Embryonic facial prominence (tissue), 1 donor: ENCODE results near the gene PTPRN2.

Experiments used
- DNase-seq: peaks from one replicate; pipeline ENCODE4 v3.0.0-alpha.2; 2016; ENCODE audit errors: extremely low spot score

Gene PTPRN2

GRCh38 chr7:157818701-157819454, 768.7 kb downstream of the PTPRN2 start:
- DNase-seq = no peak

DNA sequence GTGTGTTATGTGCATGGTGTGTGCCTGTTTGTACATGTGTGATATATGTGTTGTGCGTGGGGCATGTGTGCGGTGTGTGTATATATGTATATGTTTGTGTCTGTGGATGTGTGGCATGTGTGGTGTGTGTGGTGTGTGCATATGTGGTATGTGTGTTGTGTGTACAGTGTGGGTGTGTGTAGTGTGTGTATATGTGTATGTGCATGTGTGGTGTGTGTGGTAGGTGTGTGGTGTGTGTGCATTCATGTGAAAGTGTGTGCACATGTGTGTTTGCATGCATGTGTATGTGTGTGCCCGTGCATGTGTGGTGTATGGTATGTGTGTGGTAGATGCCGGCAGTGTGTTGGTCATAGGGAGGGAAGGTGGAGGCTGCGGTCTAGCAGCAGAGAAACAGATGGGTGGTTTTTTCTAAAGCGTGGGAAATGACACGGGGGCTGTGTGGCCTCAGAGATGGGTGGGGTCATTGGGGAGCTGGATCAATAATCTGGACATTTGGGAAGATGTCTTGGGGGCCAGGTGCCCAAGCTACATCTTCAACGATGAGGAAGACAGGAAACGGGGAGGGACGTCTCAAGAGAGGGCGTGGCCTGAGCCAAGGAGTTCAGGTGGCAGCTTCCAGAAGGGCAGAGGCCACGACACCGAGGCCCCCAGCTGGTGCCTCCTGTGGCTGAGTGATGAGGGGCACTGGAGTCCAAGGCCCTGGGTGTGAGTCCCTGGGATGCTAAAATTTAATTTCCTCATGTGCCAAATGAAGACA, 769.5 kb downstream of the PTPRN2 start:
- no peak for DNase-seq

DNA sequence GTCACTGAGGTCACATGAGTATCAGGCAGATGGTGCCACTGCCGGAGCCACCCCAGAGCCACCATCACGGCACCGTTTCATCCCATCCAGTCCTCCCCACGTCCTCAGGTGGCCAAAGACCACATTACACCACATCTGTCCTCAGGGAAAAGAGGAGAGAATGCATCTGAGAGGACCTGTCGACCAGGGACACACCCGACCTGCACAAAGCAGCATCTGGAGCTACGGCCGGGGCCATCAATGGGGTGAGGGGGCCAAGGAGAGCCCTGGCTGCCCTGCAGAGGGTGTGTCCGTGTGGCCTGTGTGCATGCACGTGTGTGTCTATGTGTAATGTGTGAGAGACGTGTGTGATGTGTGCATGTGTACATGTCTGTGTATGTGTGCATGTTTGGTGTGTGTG, 770.2 kb downstream of the PTPRN2 start:
- DNase-seq = no peak

- DNase-seq = no peak
These were observed 770.9 kb downstream of the PTPRN2 start for GRCh38 chr7:157816526-157817250.

DNA sequence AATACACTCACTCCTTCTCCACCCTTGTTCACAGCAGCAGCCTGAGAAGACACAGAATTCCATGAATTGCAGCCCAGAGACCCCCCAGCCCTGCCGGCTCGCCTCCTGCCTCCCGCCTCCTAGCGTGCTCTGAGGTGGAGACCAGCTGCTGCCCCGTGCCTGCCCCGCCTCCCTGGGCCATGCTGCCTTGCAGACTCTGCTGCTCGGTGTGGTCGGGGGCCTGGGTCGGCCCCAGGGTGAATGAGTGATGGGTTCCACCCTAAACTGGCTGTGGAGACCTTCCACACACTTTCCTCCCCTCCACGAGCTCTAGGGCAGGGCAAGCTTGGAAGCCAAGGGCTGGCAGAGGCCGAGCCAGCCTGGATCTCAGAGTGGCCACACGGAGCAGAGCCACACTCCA, 771.5 kb downstream of the PTPRN2 start:
- DNase-seq = no peak

GRCh38 chr7:157815706-157816022, 772.0 kb downstream of the PTPRN2 start:
- DNase-seq = no peak

DNA sequence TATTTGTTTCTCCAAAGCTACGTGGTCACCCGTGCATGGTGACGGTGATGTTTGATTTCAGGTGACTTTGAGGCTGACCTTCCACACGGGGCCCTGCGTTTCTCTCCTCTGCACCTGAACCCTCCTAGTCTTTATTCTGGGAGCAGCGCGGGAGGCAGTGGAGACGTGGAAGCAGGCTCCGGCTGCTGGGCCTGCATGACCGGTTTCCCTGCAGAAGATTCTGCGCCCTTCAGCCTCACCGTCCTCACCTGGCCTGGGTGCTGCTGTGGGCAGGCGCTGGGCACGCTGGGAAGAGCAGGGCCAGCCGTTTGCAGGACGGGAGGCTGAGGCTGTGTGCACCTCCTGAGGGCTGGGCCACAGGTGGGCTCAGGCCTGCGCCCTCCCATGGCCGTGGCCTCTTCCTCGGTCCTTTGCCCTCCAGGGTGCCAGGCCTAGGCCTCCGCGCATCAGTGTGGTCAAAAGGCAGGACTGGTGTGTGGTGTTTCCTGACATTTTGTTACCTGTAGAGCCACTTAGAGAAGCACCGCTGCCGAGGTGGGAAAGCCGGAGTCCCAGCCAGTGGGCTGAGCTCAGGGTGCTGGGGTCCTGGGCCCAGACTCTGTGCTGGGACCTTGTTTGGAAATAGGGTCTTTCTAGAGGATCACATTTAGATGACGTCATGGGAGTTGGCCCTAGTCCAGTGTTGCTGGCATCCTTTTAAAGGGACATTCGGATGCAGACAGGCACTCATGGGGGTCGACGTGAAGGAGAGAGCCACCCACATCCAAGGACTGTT, 772.5 kb downstream of the PTPRN2 start:
- DNase-seq = no peak

DNA sequence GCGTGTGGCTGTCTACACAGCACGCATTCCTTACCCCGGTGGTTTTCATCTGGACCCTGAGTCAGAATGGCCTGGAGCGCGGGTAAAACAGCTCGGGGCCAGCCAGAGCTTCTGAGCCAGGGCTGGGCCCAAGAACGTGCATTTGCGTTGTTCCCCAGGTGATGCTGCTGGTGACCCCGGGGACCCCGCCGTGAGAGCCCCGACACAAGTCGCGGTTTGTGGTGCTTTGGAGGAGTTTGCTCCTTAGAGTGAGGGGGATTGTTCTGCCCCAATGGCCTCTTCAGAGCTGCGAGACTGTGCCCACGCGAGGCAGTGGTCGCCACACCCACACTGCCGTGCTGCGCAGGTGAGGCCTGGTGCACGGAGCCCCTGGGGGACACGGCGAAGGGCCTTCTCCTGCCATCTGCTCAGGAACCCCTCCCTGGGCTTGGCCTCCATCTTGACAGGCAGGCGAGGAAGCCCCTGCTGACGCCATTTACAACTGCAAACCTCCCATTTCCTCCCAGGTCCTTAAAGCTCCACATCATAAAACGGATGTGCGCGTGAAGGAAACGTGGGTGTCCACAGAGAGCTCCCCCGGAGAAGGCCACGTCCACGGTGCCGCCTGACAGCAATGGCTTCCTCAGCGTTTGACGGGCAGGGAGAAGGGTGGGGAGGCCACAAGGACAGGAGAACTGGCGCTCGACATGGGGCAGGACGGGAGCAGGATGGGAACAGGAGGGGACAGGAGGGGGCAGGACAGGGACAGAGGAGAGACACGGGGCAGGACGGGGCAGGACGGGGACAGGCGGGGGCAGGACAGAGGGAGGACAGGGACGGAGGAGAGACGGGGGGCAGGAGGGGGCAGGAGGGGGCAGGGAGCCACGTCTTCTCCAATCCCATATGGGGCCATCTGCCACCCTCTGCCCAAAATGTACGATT, 773.6 kb downstream of the PTPRN2 start:
- no peak for DNase-seq

- no peak for DNase-seq
These were observed 774.6 kb downstream of the PTPRN2 start for GRCh38 chr7:157813053-157813452.

- DNase-seq = no peak
These were observed 775.7 kb downstream of the PTPRN2 start for GRCh38 chr7:157811946-157812345.

GRCh38 chr7:157809863-157810851, 777.5 kb downstream of the PTPRN2 start:
- no peak for DNase-seq

DNA sequence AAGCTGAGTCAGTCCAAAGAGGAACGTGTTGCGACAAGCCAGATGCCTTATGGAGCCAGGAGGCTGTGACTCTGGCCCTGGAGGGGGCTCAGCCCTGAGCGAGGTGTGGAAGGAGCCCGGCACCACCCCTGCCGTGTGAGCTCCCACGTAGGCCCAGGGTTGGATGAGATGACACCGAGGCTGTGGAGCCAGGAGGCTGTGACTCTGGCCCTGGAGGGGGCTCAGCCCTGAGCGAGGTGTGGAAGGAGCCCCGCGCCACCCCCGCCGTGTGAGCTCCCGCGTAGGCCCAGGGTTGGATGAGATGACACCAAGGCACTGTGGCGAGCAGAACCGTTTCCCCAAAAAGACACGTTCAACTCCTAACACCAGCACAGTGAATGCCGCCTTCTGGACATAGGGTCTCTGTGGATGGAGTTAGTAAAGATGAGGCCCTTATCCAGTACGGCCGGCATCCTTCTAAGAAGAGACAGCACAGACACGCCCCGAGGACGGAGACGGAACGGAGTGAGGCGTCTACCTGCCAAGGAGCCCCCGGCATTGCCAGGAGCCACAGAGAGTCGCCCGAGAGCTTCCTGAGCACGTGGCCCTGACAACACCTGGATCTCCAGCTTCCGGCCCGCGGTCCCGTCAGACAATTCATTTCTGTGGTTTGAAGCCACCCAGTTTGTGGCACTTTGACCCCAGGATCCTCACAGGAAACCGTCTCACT, 778.3 kb downstream of the PTPRN2 start:
- DNase-seq = no peak

DNA sequence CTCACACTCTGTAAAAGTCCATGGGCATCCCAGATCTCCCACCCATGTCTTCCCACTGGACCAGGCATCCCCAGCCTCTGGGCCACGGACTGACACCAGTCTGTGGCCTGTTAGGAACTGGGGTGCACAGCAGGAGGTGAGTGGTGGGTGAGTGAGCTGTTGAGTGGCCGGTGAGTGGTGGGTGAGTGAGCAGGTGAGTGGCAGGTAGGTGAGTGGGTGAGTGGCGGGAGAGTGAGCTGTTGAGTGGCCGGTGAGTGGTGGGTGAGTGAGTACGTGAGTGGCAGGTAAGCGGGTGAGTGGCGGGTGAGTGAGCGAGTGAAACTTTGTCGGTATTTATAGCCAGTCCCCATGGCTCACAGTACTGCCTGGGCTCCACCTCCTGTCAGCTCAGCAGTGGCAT, 779.6 kb downstream of the PTPRN2 start:
- no peak for DNase-seq

GRCh38 chr7:157807510-157807909, 780.1 kb downstream of the PTPRN2 start:
- no peak for DNase-seq

DNA sequence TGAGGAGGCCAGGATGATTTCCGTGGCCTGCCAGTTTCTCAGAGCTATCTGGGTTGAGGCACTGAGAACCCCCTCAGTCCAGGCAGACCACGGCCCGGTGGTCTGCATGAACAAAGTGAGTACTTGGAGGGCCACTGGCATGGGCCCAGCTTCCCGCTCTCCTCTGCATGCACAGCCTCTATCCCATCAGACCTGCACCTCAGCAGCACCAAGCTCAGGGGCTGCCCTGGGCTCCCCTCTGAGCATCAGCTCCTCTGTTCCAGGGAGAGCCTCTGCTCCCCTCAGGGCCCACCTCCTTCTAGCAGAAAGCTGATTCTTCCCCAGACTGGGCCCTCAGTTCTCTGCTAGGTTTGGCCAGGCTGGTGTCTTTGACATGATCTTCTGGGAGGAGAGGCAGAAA, 780.9 kb downstream of the PTPRN2 start:
- DNase-seq = no peak

GRCh38 chr7:157805713-157806112, 781.9 kb downstream of the PTPRN2 start:
- DNase-seq = no peak

DNA sequence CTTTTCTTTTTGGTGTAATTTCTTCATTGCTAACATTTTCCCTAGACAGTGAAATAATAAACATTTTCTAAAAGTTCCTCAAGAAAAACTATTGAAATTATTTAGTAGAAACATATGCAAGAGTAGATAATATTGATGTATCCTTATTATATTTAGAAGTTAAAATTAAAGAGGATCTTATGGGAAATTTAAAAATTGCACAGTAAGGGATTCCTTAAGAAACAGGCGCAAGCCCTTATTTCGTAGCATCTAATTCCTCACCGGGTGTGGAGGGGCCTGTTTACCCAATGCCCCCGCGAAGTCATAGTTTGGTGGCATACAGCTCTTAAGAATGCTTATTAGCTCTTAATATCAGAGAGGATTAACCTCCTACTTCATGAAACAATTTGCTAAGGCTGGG, 783.7 kb downstream of the PTPRN2 start:
- DNase-seq = no peak

DNA sequence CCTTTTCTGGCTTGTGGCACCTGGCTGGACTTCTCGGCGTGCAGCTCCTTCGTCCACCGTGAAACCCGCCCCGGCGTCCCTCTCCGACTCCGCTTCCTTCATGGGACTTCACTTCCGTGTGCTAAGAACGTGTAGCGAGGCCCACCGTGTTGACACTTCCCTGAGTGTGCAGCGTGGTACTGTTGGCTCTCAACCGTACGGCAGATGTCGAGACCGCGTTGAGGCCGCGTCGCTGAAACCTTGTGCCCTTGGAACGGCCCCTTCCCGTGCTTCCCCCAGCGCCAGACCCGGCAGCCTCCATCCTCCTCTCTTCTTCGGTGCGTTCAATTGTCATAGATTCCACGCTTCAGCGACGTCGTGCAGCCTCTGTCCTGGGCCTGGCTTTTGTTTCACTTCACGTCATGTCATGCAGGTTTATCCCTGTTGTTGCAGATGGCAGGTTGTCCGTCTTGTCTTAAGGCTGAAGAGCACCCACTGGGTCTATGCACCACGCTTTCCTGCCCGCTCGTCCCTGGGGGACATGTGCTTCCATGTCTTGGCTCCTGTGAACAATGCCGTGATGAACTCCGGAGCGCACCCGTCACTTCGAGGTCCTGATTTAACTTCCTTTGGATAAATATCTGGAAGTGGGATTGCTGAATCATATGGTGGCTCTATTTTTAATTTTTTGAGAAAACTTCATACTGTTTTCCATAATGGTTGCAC, 785.5 kb downstream of the PTPRN2 start:
- DNase-seq = no peak
